HepG2 (cell line): ENCODE measurements around the gene WNK4. TPM values are rescaled to one million over a fixed set of nuclear protein-coding genes. Genes with fewer than 3 reads are reported as not detected.

Experiments
- ARNTL ChIP-seq: sonication (generic); formaldehyde crosslinking; IDR thresholded peaks from 2 replicates; pipeline ENCODE4 v1.4.0; 2020; ENCODE audit warnings: mild to moderate bottlenecking, missing genetic modification reagents
- ATM ChIP-seq: fragments of 450-650 bp; IDR thresholded peaks from 2 replicates; pipeline ENCODE4 v1.7.1; 2017; ENCODE audit warnings: mild to moderate bottlenecking, borderline replicate concordance
- BRCA1 ChIP-seq: sonication (generic); formaldehyde crosslinking; IDR thresholded peaks from 2 replicates; pipeline ENCODE4 v1.4.0; 2020; ENCODE audit warnings: missing genetic modification reagents
- BRF2 ChIP-seq: sonication (generic); formaldehyde crosslinking; IDR thresholded peaks from 2 replicates; pipeline ENCODE4 v1.8.1; 2022; ENCODE audit warnings: mild to moderate bottlenecking, missing genetic modification reagents
- DNMT3B ChIP-seq: conservative IDR thresholded peaks from 2 replicates; pipeline ENCODE4 v1.6.1; 2016; ENCODE audit warnings: missing biosample characterization, control low read depth
- FOXO1 ChIP-seq: sonication (generic); formaldehyde crosslinking; IDR thresholded peaks from 2 replicates; pipeline ENCODE4 v1.4.0; 2020; ENCODE audit warnings: missing genetic modification reagents
- GRHL1 ChIP-seq: sonication (generic); formaldehyde crosslinking; conservative IDR thresholded peaks from 2 replicates; pipeline ENCODE4 v1.8.0; 2022; ENCODE audit warnings: missing genetic modification reagents
- GTF3A ChIP-seq: sonication (generic); formaldehyde crosslinking; conservative IDR thresholded peaks from 2 replicates; pipeline ENCODE4 v1.4.0; 2020; ENCODE audit warnings: mild to moderate bottlenecking, missing genetic modification reagents
- HIVEP1 ChIP-seq: sonication (generic); formaldehyde crosslinking; IDR thresholded peaks from 2 replicates; pipeline ENCODE4 v1.4.0; 2020; ENCODE audit warnings: mild to moderate bottlenecking, missing genetic modification reagents
- HNRNPK ChIP-seq: fragments of 200-400 bp; formaldehyde crosslinking; IDR thresholded peaks from 2 replicates; pipeline ENCODE4 v1.6.1; 2018; ENCODE audit warnings: low read length, low read depth, moderate library complexity, mild to moderate bottlenecking; ENCODE audit not compliant: poor library complexity, severe bottlenecking
- IKZF1 ChIP-seq: fragments of 450-650 bp; IDR thresholded peaks from 2 replicates; pipeline ENCODE4 v1.7.1; 2016
- JUNB ChIP-seq: sonication (generic); formaldehyde crosslinking; IDR thresholded peaks from 2 replicates; pipeline ENCODE4 v1.8.0; 2022; ENCODE audit warnings: missing genetic modification reagents, mild to moderate bottlenecking, borderline replicate concordance
- KLF9 ChIP-seq: IDR thresholded peaks from 2 replicates; pipeline ENCODE4 v1.6.1; 2016; ENCODE audit warnings: low read depth
- MAFF ChIP-seq: IDR thresholded peaks from 2 replicates; pipeline ENCODE4 v1.6.1; 2011; ENCODE audit warnings: low read depth, low read length, improper control_type of control experiment
- NAIF1 ChIP-seq: sonication (generic); formaldehyde crosslinking; IDR thresholded peaks from 2 replicates; pipeline ENCODE4 v1.5.0; 2020; ENCODE audit warnings: mild to moderate bottlenecking, missing genetic modification reagents, borderline replicate concordance
- RARA ChIP-seq: IDR thresholded peaks from 2 replicates; pipeline ENCODE4 v1.6.1; 2016; ENCODE audit warnings: missing genetic modification reagents, missing compliant biosample characterization
- RBFOX2 ChIP-seq: fragments of 200-400 bp; formaldehyde crosslinking; IDR thresholded peaks from 2 replicates; pipeline ENCODE4 v1.6.1; 2017; ENCODE audit warnings: low read depth, mild to moderate bottlenecking, low read length
- TBX2 ChIP-seq: sonication (generic); formaldehyde crosslinking; IDR thresholded peaks from 2 replicates; pipeline ENCODE4 v1.5.0; 2020; ENCODE audit warnings: missing genetic modification reagents, mild to moderate bottlenecking, borderline replicate concordance
- ZBTB7A ChIP-seq: sonication (generic); formaldehyde crosslinking; IDR thresholded peaks from 2 replicates; pipeline ENCODE4 v1.8.0; 2022; ENCODE audit warnings: mild to moderate bottlenecking, missing genetic modification reagents
- ZFP82 ChIP-seq: sonication (generic); formaldehyde crosslinking; IDR thresholded peaks from 2 replicates; pipeline ENCODE4 v1.5.1; 2020; ENCODE audit warnings: mild to moderate bottlenecking, missing genetic modification reagents, borderline replicate concordance
- ZNF552 ChIP-seq: sonication (generic); formaldehyde crosslinking; IDR thresholded peaks from 2 replicates; pipeline ENCODE4 v1.9.0; 2022; ENCODE audit warnings: missing genetic modification reagents, mild to moderate bottlenecking, borderline replicate concordance
- ZNF605 ChIP-seq: sonication (generic); formaldehyde crosslinking; IDR thresholded peaks from 2 replicates; pipeline ENCODE4 v1.8.0; 2022; ENCODE audit warnings: mild to moderate bottlenecking, missing genetic modification reagents
- ZNF644 ChIP-seq: IDR thresholded peaks from 2 replicates; pipeline ENCODE4 v1.6.1; 2016; ENCODE audit warnings: low read depth
- ZNF83 ChIP-seq: sonication (generic); formaldehyde crosslinking; IDR thresholded peaks from 2 replicates; pipeline ENCODE4 v1.4.0; 2020; ENCODE audit warnings: missing genetic modification reagents, mild to moderate bottlenecking, borderline replicate concordance
- ZNF841 ChIP-seq: sonication (generic); formaldehyde crosslinking; IDR thresholded peaks from 2 replicates; pipeline ENCODE4 v1.8.1; 2023; ENCODE audit warnings: missing genetic modification reagents, borderline replicate concordance
- polyA plus RNA-seq, 8 experiments: library from polyadenylated mRNA; depleted of rRNA in 3 of 8; stranded (reverse) in 7 of 8; unstranded in 1 of 8; fragments of >200 nt; fragmentation: Illumina TruSeq in 4 of 8; extraction: Trizol in 4 of 8; gene quantifications; 2 replicates each; pipeline versions ENCODE4 v1.2.1 to v1.2.3, GENCODE V29; 2011 to 2016; ENCODE audit warnings: low read depth in 4 of 8, missing spikeins in 1 of 8, mixed read lengths in 1 of 8; ENCODE audit not compliant: insufficient read depth in 1 of 8
- total RNA-seq, 5 experiments: library from RNA; depleted of rRNA; stranded (reverse); fragments of >200 nt; fragmentation: Illumina TruSeq; extraction: Trizol; gene quantifications; 2 replicates each; pipeline ENCODE4 v1.2.3, GENCODE V29; 2016; ENCODE audit warnings: low read depth in 1 of 5
- TF ChIP-seq, protein P1 (sequence below): sonication (generic); formaldehyde crosslinking; IDR thresholded peaks from 2 replicates; pipeline ENCODE4 v1.4.0; 2020; ENCODE audit warnings: missing genetic modification reagents
- TF ChIP-seq, protein P2 (sequence below): sonication (generic); formaldehyde crosslinking; IDR thresholded peaks from 2 replicates; pipeline ENCODE4 v1.4.0; 2020; ENCODE audit warnings: missing genetic modification reagents

Gene WNK4
- total and polyA plus RNA-seq, 2 of the 13 experiments (the other 11 are each of a cell fraction or from before 2014, with no cell fraction given), result 2.7 to 13.7 TPM

GRCh38 chr17:42775534-42776098 lies 4.8 kb upstream of the WNK4 start (continued):
- no peak for TF ChIP-seq ARNTL
- TF ChIP-seq DNMT3B (CRISPR knock-in tag), result 0 out of 2 replicates have a peak, but pooled peaks have one; percentile 66
- no peak for TF ChIP-seq IKZF1
- no peak for TF ChIP-seq ZNF644 (CRISPR knock-in tag)
- TF ChIP-seq ZNF552 (CRISPR knock-in tag), result no peak
- TF ChIP-seq GRHL1, result no peak
- TF ChIP-seq BRCA1, result no peak
- no peak for TF ChIP-seq MAFF
- no peak; the same call in 1 of the 2 replicates for TF ChIP-seq FOXO1 (CRISPR knock-in tag)
- TF ChIP-seq HNRNPK, result no peak
- TF ChIP-seq HIVEP1 (CRISPR knock-in tag), result no peak
- TF ChIP-seq RBFOX2, result no peak
- TF ChIP-seq TBX2 (CRISPR knock-in tag), result no peak
- TF ChIP-seq NAIF1 (CRISPR knock-in tag), result no peak
- no peak for TF ChIP-seq KLF9 (CRISPR knock-in tag)
- no peak for TF ChIP-seq ZFP82 (CRISPR knock-in tag)
- TF ChIP-seq, protein P1, sequence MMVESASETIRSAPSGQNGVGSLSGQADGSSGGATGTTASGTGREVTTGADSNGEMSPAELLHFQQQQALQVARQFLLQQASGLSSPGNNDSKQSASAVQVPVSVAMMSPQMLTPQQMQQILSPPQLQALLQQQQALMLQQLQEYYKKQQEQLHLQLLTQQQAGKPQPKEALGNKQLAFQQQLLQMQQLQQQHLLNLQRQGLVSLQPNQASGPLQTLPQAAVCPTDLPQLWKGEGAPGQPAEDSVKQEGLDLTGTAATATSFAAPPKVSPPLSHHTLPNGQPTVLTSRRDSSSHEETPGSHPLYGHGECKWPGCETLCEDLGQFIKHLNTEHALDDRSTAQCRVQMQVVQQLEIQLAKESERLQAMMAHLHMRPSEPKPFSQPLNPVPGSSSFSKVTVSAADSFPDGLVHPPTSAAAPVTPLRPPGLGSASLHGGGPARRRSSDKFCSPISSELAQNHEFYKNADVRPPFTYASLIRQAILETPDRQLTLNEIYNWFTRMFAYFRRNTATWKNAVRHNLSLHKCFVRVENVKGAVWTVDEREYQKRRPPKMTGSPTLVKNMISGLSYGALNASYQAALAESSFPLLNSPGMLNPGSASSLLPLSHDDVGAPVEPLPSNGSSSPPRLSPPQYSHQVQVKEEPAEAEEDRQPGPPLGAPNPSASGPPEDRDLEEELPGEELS (CRISPR knock-in tag), result peak; percentile 62
- no peak for TF ChIP-seq ZNF841 (CRISPR knock-in tag)
- TF ChIP-seq ZBTB7A (CRISPR knock-in tag), result no peak
- no peak for TF ChIP-seq JUNB (CRISPR knock-in tag)
- TF ChIP-seq, protein P2, sequence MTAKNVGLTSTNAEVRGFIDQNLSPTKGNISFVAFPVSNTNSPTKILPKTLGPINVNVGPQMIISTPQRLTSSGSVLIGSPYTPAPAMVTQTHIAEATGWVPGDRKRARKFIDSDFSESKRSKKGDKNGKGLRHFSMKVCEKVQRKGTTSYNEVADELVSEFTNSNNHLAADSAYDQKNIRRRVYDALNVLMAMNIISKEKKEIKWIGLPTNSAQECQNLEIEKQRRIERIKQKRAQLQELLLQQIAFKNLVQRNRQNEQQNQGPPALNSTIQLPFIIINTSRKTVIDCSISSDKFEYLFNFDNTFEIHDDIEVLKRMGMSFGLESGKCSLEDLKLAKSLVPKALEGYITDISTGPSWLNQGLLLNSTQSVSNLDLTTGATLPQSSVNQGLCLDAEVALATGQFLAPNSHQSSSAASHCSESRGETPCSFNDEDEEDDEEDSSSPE (CRISPR knock-in tag), result no peak
- TF ChIP-seq BRF2 (CRISPR knock-in tag), result no peak
- TF ChIP-seq RARA (CRISPR knock-in tag), result peak; percentile 87
- no peak for TF ChIP-seq ATM
- TF ChIP-seq ZNF605 (CRISPR knock-in tag), result 0 out of 2 replicates have a peak, but pooled peaks have one; percentile 38
- TF ChIP-seq GTF3A (CRISPR knock-in tag), result no peak
- no peak for TF ChIP-seq ZNF83 (CRISPR knock-in tag)
